ENCODE results near the gene SPDEF. TPM values are rescaled to one million over a fixed set of nuclear protein-coding genes. Genes with fewer than 3 reads are reported as not detected.

SPDEF gene
- total and polyA plus RNA-seq, 2 of the 13 experiments (the other 11 are each of a cell fraction or from before 2014, with no cell fraction given): not detected

DNA sequence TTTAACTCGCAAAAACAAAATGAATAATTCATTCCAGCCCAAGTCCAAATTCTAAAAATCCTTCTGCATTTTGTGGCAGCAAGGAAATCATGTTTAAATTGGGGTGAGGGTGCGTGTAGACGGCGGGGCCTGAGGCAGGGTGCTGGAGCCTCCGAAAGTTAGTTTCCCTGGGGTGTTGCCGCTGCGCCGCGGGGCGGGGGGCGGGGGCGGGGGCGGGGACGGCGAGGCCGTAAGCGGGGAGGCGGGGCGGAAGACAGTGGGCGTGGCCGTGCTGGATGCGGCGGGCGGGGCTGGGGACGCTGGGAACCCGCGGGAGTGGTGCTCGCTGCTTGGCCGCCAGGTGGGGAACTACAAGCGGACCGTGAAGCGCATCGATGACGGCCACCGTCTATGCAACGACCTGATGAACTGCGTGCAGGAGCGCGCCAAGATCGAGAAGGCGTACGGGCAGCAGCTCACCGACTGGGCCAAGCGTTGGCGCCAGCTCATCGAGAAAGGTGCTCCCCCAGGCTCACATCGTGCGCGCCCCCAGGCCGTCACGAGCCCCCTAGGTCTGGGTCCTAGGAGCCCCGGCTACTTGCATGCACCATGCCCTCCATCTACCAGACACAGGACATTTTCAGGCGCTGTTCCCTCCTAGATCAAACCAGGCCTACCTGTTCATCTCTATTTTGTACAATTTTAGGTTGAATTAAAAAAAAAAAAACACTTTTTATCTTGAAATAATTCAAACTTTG, 29.0 kb downstream of the SPDEF start (continued):
- TF ChIP-seq, protein P1, sequence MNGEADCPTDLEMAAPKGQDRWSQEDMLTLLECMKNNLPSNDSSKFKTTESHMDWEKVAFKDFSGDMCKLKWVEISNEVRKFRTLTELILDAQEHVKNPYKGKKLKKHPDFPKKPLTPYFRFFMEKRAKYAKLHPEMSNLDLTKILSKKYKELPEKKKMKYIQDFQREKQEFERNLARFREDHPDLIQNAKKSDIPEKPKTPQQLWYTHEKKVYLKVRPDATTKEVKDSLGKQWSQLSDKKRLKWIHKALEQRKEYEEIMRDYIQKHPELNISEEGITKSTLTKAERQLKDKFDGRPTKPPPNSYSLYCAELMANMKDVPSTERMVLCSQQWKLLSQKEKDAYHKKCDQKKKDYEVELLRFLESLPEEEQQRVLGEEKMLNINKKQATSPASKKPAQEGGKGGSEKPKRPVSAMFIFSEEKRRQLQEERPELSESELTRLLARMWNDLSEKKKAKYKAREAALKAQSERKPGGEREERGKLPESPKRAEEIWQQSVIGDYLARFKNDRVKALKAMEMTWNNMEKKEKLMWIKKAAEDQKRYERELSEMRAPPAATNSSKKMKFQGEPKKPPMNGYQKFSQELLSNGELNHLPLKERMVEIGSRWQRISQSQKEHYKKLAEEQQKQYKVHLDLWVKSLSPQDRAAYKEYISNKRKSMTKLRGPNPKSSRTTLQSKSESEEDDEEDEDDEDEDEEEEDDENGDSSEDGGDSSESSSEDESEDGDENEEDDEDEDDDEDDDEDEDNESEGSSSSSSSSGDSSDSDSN (CRISPR knock-in tag; IDR thresholded peaks at IDR 0.05): peak; percentile 83
- TF ChIP-seq ZNF446 (CRISPR knock-in tag; IDR thresholded peaks at IDR 0.05) (no peak), ZNF616 (CRISPR knock-in tag; IDR thresholded peaks at IDR 0.05; ENCODE audit: low read depth) (peak; percentile 50; the same call in 1 of the 2 replicates), AHR (CRISPR knock-in tag; IDR thresholded peaks at IDR 0.05) (peak; percentile 78; the same call in 1 of the 2 replicates), ZBTB7A (CRISPR knock-in tag; IDR thresholded peaks at IDR 0.05) (no peak), RARA (CRISPR knock-in tag; IDR thresholded peaks at IDR 0.05) (0 out of 2 replicates have a peak, but pooled peaks have one; percentile 39), PRPF4 (IDR thresholded peaks at IDR 0.05; ENCODE audit: low read depth, low read length, poor library complexity, severe bottlenecking) (no peak), KDM5A (IDR thresholded peaks at IDR 0.05; ENCODE audit: borderline replicate concordance, low read length) (no peak), POLR2AphosphoS5 (IDR thresholded peaks at IDR 0.05; ENCODE audit: low read depth, low read length) (no peak)
- TF ChIP-seq, protein P2, sequence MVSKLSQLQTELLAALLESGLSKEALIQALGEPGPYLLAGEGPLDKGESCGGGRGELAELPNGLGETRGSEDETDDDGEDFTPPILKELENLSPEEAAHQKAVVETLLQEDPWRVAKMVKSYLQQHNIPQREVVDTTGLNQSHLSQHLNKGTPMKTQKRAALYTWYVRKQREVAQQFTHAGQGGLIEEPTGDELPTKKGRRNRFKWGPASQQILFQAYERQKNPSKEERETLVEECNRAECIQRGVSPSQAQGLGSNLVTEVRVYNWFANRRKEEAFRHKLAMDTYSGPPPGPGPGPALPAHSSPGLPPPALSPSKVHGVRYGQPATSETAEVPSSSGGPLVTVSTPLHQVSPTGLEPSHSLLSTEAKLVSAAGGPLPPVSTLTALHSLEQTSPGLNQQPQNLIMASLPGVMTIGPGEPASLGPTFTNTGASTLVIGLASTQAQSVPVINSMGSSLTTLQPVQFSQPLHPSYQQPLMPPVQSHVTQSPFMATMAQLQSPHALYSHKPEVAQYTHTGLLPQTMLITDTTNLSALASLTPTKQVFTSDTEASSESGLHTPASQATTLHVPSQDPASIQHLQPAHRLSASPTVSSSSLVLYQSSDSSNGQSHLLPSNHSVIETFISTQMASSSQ (IDR thresholded peaks at IDR 0.05; ENCODE audit: low read depth): no peak
- TF ChIP-seq, protein P2 (CRISPR knock-in tag; IDR thresholded peaks at IDR 0.05; ENCODE audit: borderline replicate concordance): peak; percentile 54; the same call in 1 of the 2 replicates
- TF ChIP-seq, protein P3, sequence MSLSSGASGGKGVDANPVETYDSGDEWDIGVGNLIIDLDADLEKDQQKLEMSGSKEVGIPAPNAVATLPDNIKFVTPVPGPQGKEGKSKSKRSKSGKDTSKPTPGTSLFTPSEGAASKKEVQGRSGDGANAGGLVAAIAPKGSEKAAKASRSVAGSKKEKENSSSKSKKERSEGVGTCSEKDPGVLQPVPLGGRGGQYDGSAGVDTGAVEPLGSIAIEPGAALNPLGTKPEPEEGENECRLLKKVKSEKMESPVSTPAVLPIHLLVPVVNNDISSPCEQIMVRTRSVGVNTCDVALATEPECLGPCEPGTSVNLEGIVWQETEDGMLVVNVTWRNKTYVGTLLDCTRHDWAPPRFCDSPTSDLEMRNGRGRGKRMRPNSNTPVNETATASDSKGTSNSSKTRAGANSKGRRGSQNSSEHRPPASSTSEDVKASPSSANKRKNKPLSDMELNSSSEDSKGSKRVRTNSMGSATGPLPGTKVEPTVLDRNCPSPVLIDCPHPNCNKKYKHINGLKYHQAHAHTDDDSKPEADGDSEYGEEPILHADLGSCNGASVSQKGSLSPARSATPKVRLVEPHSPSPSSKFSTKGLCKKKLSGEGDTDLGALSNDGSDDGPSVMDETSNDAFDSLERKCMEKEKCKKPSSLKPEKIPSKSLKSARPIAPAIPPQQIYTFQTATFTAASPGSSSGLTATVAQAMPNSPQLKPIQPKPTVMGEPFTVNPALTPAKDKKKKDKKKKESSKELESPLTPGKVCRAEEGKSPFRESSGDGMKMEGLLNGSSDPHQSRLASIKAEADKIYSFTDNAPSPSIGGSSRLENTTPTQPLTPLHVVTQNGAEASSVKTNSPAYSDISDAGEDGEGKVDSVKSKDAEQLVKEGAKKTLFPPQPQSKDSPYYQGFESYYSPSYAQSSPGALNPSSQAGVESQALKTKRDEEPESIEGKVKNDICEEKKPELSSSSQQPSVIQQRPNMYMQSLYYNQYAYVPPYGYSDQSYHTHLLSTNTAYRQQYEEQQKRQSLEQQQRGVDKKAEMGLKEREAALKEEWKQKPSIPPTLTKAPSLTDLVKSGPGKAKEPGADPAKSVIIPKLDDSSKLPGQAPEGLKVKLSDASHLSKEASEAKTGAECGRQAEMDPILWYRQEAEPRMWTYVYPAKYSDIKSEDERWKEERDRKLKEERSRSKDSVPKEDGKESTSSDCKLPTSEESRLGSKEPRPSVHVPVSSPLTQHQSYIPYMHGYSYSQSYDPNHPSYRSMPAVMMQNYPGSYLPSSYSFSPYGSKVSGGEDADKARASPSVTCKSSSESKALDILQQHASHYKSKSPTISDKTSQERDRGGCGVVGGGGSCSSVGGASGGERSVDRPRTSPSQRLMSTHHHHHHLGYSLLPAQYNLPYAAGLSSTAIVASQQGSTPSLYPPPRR (CRISPR knock-in tag; IDR thresholded peaks at IDR 0.05; ENCODE audit: borderline replicate concordance): no peak
- TF ChIP-seq, protein P4, sequence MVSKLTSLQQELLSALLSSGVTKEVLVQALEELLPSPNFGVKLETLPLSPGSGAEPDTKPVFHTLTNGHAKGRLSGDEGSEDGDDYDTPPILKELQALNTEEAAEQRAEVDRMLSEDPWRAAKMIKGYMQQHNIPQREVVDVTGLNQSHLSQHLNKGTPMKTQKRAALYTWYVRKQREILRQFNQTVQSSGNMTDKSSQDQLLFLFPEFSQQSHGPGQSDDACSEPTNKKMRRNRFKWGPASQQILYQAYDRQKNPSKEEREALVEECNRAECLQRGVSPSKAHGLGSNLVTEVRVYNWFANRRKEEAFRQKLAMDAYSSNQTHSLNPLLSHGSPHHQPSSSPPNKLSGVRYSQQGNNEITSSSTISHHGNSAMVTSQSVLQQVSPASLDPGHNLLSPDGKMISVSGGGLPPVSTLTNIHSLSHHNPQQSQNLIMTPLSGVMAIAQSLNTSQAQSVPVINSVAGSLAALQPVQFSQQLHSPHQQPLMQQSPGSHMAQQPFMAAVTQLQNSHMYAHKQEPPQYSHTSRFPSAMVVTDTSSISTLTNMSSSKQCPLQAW (CRISPR knock-in tag; IDR thresholded peaks at IDR 0.05): peak; percentile 67; the same call in 1 of the 2 replicates

Data from HepG2 (cell line).